Endodermal cell (in vitro differentiated cells): Measurements from ENCODE around the gene HLA-DOA. TPM values are rescaled to one million over a fixed set of nuclear protein-coding genes. Genes with fewer than 3 reads are reported as not detected.

Source experiments
- DNase-seq: peaks from one replicate; pipeline ENCODE4 v3.0.0-alpha.2; 2017
- H3K27ac ChIP-seq: 2 replicates; pipeline ENCODE4 v1.5.1; 2013; ENCODE audit warnings: mild to moderate bottlenecking, low read depth, low read length, moderate library complexity
- H3K27me3 ChIP-seq: 2 replicates; pipeline ENCODE4 v1.6.1; 2013; ENCODE audit warnings: mild to moderate bottlenecking, low read length, moderate library complexity; ENCODE audit not compliant: insufficient read depth, control insufficient read depth, poor library complexity, severe bottlenecking
- H3K36me3 ChIP-seq: 2 replicates; pipeline ENCODE4 v1.7.0; 2013; ENCODE audit warnings: mild to moderate bottlenecking, low read length, moderate library complexity; ENCODE audit not compliant: control insufficient read depth, insufficient read depth
- H3K4me1 ChIP-seq: one replicate; pipeline ENCODE4 v1.7.0; 2013; ENCODE audit warnings: low read length; ENCODE audit not compliant: control insufficient read depth, insufficient read depth
- H3K4me3 ChIP-seq: 2 replicates; pipeline ENCODE4 v1.5.1; 2013; ENCODE audit warnings: mild to moderate bottlenecking, low read length, moderate library complexity
- H3K9ac ChIP-seq: 2 replicates; pipeline ENCODE4 v1.6.1; 2013; ENCODE audit warnings: mild to moderate bottlenecking, low read length, moderate library complexity; ENCODE audit not compliant: poor library complexity, severe bottlenecking; ENCODE audit errors: extremely low read depth
- H3K9me3 ChIP-seq: 2 replicates; pipeline ENCODE4 v1.6.1; 2013; ENCODE audit warnings: mild to moderate bottlenecking, low read length, moderate library complexity; ENCODE audit not compliant: control insufficient read depth
- H3K27ac Mint-ChIP-seq: 2 replicates; pipeline ENCODE4 v1.8.0; 2020; ENCODE audit warnings: mixed read lengths
- H3K27me3 Mint-ChIP-seq: 2 replicates; pipeline ENCODE4 v1.8.0; 2021; ENCODE audit warnings: mild to moderate bottlenecking, mixed read lengths; ENCODE audit not compliant: insufficient read depth
- H3K36me3 Mint-ChIP-seq: 2 replicates; pipeline ENCODE4 v1.8.0; 2020; ENCODE audit warnings: low read depth, mixed read lengths
- H3K4me1 Mint-ChIP-seq: 2 replicates; pipeline ENCODE4 v1.8.0; 2020; ENCODE audit warnings: mixed read lengths
- H3K4me3 Mint-ChIP-seq: 2 replicates; pipeline ENCODE4 v1.8.0; 2020; ENCODE audit warnings: mild to moderate bottlenecking, moderate library complexity, mixed read lengths
- H3K9me3 Mint-ChIP-seq: 2 replicates; pipeline ENCODE4 v1.8.0; 2020; ENCODE audit warnings: mild to moderate bottlenecking, mixed read lengths
- CTCF ChIP-seq: fragments of 200-600 bp; sonication (generic); conservative IDR thresholded peaks from 2 replicates; pipeline ENCODE4 v1.5.0; 2021; ENCODE audit warnings: antibody characterized with exemption, mild to moderate bottlenecking
- WGBS, 2 experiments: methylation state at CpG; one replicate each; pipeline versions ENCODE4 v1.1.5 to v1.1.7; 2013; ENCODE audit warnings: missing lambda C conversion rate in 2 of 2, mixed read lengths in 1 of 2; ENCODE audit not compliant: insufficient coverage in 1 of 2, insufficient read length in 1 of 2; 5-methylcytosine and 5-hydroxymethylcytosine counted together
- total RNA-seq, 2 donors: library from RNA; stranded (reverse); fragmentation: NEBNext Ultra II Directional in 1 of 2; extraction: Animal tissue kit (Norgen Biotek cat#: 25700) in 1 of 2; gene quantifications; 2 replicates in 1 of 2; 3 replicates in 1 of 2; pipeline ENCODE4 v1.2.1, GENCODE V29; 2021

The HLA-DOA gene
- total RNA-seq, 2 donors from 2014 or later = 10.6 to 11.1 TPM

- no peak for DNase-seq
- Mint-ChIP-seq H3K27me3 (peaks cover 9% of the 10 kb centered on the region), H3K36me3 (no peaks in the 10 kb centered on the region), H3K4me3 (no peak overlapping the region), H3K4me1 (peaks cover 16% of the 10 kb centered on the region), H3K27ac (no peak overlapping the region), H3K9me3 (no peaks in the 10 kb centered on the region)
- Histone ChIP-seq H3K27ac (no peak overlapping the region), H3K9me3 (no peaks in the 10 kb centered on the region), H3K4me1 (no peaks in the 10 kb centered on the region), H3K36me3 (no peaks in the 10 kb centered on the region), H3K27me3 (peaks cover 8% of the 10 kb centered on the region), H3K9ac (no peak overlapping the region), H3K4me3 (no peak overlapping the region)
- 84 to 86% methylated on average over 11 of the region's 11 CpGs for WGBS, 2 experiments
- no peak for TF ChIP-seq CTCF
These were observed 6.4 kb upstream of the HLA-DOA start for GRCh38 chr6:33015798-33016197.

- no peak overlapping the region for H3K9ac ChIP-seq
- no peak overlapping the region for H3K4me3 ChIP-seq
- WGBS, 2 experiments = 29 to 41% methylated on average over 5 to 6 of the region's 6 CpGs
- no peaks in the 10 kb centered on the region for H3K4me1 ChIP-seq
- Mint-ChIP-seq H3K4me1 (peaks cover 16% of the 10 kb centered on the region), H3K4me3 (no peak overlapping the region), H3K36me3 (no peaks in the 10 kb centered on the region), H3K27me3 (peaks cover 9% of the 10 kb centered on the region), H3K9me3 (no peaks in the 10 kb centered on the region), H3K27ac (no peak overlapping the region)
- H3K36me3 ChIP-seq = no peaks in the 10 kb centered on the region
- no peaks in the 10 kb centered on the region for H3K9me3 ChIP-seq
- no peak overlapping the region for H3K27ac ChIP-seq
- peaks cover 8% of the 10 kb centered on the region for H3K27me3 ChIP-seq
- DNase-seq = peak; percentile 78
- peak; percentile 86 for TF ChIP-seq CTCF
These were observed 5.6 kb upstream of the HLA-DOA start for GRCh38 chr6:33014841-33015634.

- Mint-ChIP-seq H3K9me3 (no peaks in the 10 kb centered on the region), H3K27ac (no peak overlapping the region), H3K27me3 (peaks cover 3% of the 10 kb centered on the region), H3K4me3 (no peak overlapping the region), H3K36me3 (no peaks in the 10 kb centered on the region), H3K4me1 (peaks cover 23% of the 10 kb centered on the region)
- no peaks in the 10 kb centered on the region for H3K9me3 ChIP-seq
- no peaks in the 10 kb centered on the region for H3K27me3 ChIP-seq
- no peak for TF ChIP-seq CTCF
- DNase-seq = no peak
- H3K9ac ChIP-seq = no peak overlapping the region
- no peaks in the 10 kb centered on the region for H3K36me3 ChIP-seq
- WGBS, 2 experiments = 85 to 100% methylated on average over 1 to 4 of the region's 4 CpGs
- H3K4me3 ChIP-seq = no peak overlapping the region
- H3K27ac ChIP-seq = no peak overlapping the region
- no peaks in the 10 kb centered on the region for H3K4me1 ChIP-seq
These were observed 4.2 kb upstream of the HLA-DOA start for GRCh38 chr6:33013608-33014007.
